Neural progenitor cell (in vitro differentiated cells): ENCODE results near the gene UCHL1. TPM values are rescaled to one million over a fixed set of nuclear protein-coding genes. Genes with fewer than 3 reads are reported as not detected.

Source experiments
- DNase-seq: peaks from one replicate; pipeline ENCODE4 v3.0.0-alpha.2; 2016; ENCODE audit warnings: low spot score
- H2AFZ ChIP-seq: fragments of 200-600 bp; sonication (generic); replicated peaks from 2 replicates; pipeline ENCODE4 v1.6.1; 2016; ENCODE audit warnings: antibody characterized with exemption
- H3F3A ChIP-seq: fragments of 200-600 bp; sonication (generic); 2 replicates; pipeline ENCODE4 v1.6.1; 2016; ENCODE audit warnings: antibody characterized with exemption, low read depth
- H3K27ac ChIP-seq: fragments of 200-600 bp; sonication (generic); 2 replicates; pipeline ENCODE4 v1.5.1; 2016; ENCODE audit warnings: mild to moderate bottlenecking
- H3K27me3 ChIP-seq: fragments of 200-600 bp; sonication (generic); 2 replicates; pipeline ENCODE4 v1.6.1; 2016; ENCODE audit warnings: mild to moderate bottlenecking, moderate library complexity
- H3K36me3 ChIP-seq: fragments of 200-600 bp; sonication (generic); 2 replicates; pipeline ENCODE4 v1.5.1; 2016
- H3K4me1 ChIP-seq: fragments of 200-600 bp; sonication (generic); 2 replicates; pipeline ENCODE4 v1.6.1; 2016; ENCODE audit warnings: mixed run types
- H3K4me2 ChIP-seq: fragments of 200-600 bp; sonication (generic); 2 replicates; pipeline ENCODE4 v1.6.1; 2016
- H3K4me3 ChIP-seq: fragments of 200-600 bp; sonication (generic); 2 replicates; pipeline ENCODE4 v1.5.1; 2016
- H3K79me2 ChIP-seq: fragments of 200-600 bp; sonication (generic); 2 replicates; pipeline ENCODE4 v1.6.1; 2016; ENCODE audit warnings: low read depth
- H3K9ac ChIP-seq: fragments of 200-600 bp; sonication (generic); 2 replicates; pipeline ENCODE4 v1.6.1; 2016
- H3K9me3 ChIP-seq: fragments of 200-600 bp; sonication (generic); 2 replicates; pipeline ENCODE4 v1.5.1; 2016; ENCODE audit warnings: low read depth
- H4K20me1 ChIP-seq: fragments of 200-600 bp; sonication (generic); 2 replicates; pipeline ENCODE4 v1.6.1; 2016; ENCODE audit warnings: low read depth
- H3K27ac Mint-ChIP-seq: 3 replicates; pipeline ENCODE4 v1.8.0; 2021; ENCODE audit warnings: mixed read lengths
- H3K27me3 Mint-ChIP-seq: 2 replicates; pipeline ENCODE4 v1.8.0; 2022; ENCODE audit warnings: low read depth, mild to moderate bottlenecking, inconsistent platforms, moderate library complexity, mixed read lengths; ENCODE audit not compliant: insufficient read depth
- H3K36me3 Mint-ChIP-seq: 3 replicates; pipeline ENCODE4 v1.8.0; 2021; ENCODE audit warnings: mixed read lengths
- H3K4me1 Mint-ChIP-seq: 3 replicates; pipeline ENCODE4 v1.8.0; 2021; ENCODE audit warnings: mixed read lengths
- H3K4me3 Mint-ChIP-seq: 3 replicates; pipeline ENCODE4 v1.8.0; 2021; ENCODE audit warnings: mild to moderate bottlenecking, moderate library complexity, mixed read lengths
- H3K9me3 Mint-ChIP-seq: 3 replicates; pipeline ENCODE4 v1.8.0; 2020; ENCODE audit warnings: mixed read lengths
- EZH2 ChIP-seq: fragments of 200-600 bp; sonication (generic); IDR thresholded peaks from 2 replicates; pipeline ENCODE4 v1.6.1; 2017; ENCODE audit warnings: antibody characterized with exemption, mild to moderate bottlenecking, moderate library complexity
- EZH2phosphoT487 ChIP-seq: fragments of 200-600 bp; sonication (generic); IDR thresholded peaks from 2 replicates; pipeline ENCODE4 v1.6.1; 2017; ENCODE audit warnings: antibody characterized with exemption
- small RNA-seq: library from RNA; depleted of rRNA; stranded (forward); fragments of <200 nt; gene quantifications from one replicate; pipeline ENCODE3, GENCODE V24; 2015
- total RNA-seq: library from RNA; depleted of rRNA; stranded (reverse); fragments of >200 nt; gene quantifications from 2 replicates; pipeline ENCODE4 v1.2.3, GENCODE V29; 2015; ENCODE audit warnings: low replicate concordance
- TF ChIP-seq, protein P1 (sequence below): fragments of 200-600 bp; sonication (generic); IDR thresholded peaks from 2 replicates; pipeline ENCODE4 v1.5.1; 2017; ENCODE audit warnings: antibody characterized with exemption, mild to moderate bottlenecking

Gene UCHL1
- total RNA-seq, 1 donor from 2014 or later = 535 TPM

DNA sequence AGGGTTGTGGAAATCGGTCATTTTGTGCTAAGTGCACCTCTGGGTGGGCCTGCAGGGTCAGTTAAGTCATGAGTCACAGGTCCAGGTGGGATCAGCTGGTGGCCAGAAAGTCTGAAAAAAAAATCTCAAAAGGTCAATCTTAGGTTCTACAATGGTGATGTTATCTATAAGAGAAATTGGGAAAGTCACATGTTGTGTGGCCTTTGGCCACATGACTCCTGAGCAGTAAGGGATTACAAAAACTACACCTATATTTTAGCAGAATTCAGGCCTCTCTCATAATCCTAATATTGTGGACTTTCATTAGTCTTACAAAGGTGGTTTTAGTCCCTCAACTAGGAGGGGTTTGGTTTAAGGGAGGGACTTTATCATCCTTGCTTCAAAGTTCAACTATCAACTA lies 59.1 kb downstream of the UCHL1 start:
- Histone ChIP-seq H3K9me3 (no peaks in the 10 kb centered on the region), H3K27ac (no peak overlapping the region), H2AFZ (no peak overlapping the region), H3K79me2 (no peaks in the 10 kb centered on the region), H4K20me1 (no peaks in the 10 kb centered on the region), H3K27me3 (no peaks in the 10 kb centered on the region), H3K4me1 (no peaks in the 10 kb centered on the region), H3F3A (no peaks in the 10 kb centered on the region), H3K4me2 (no peak overlapping the region), H3K36me3 (no peaks in the 10 kb centered on the region), H3K4me3 (no peak overlapping the region), H3K9ac (no peak overlapping the region)
- H3K27ac Mint-ChIP-seq = no peak overlapping the region
- no peak for TF ChIP-seq EZH2
- TF ChIP-seq EZH2phosphoT487 = no peak
- TF ChIP-seq, protein P1, sequence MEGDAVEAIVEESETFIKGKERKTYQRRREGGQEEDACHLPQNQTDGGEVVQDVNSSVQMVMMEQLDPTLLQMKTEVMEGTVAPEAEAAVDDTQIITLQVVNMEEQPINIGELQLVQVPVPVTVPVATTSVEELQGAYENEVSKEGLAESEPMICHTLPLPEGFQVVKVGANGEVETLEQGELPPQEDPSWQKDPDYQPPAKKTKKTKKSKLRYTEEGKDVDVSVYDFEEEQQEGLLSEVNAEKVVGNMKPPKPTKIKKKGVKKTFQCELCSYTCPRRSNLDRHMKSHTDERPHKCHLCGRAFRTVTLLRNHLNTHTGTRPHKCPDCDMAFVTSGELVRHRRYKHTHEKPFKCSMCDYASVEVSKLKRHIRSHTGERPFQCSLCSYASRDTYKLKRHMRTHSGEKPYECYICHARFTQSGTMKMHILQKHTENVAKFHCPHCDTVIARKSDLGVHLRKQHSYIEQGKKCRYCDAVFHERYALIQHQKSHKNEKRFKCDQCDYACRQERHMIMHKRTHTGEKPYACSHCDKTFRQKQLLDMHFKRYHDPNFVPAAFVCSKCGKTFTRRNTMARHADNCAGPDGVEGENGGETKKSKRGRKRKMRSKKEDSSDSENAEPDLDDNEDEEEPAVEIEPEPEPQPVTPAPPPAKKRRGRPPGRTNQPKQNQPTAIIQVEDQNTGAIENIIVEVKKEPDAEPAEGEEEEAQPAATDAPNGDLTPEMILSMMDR = no peak
- H3K9me3 Mint-ChIP-seq = peaks cover 18% of the 10 kb centered on the region
- H3K36me3 Mint-ChIP-seq = peaks cover 2% of the 10 kb centered on the region
- H3K27me3 Mint-ChIP-seq = no peaks in the 10 kb centered on the region
- no peak for DNase-seq
- no peak overlapping the region for H3K4me3 Mint-ChIP-seq
- H3K4me1 Mint-ChIP-seq = no peaks in the 10 kb centered on the region

Small RNAs within 50 kb of the gene (small RNA-seq; reads per million reads assigned to genes)
- gene RF00019 = not detected

Other genes with a start within 250 kb of the UCHL1 start
- gene APBB2, start 42.4 kb upstream of the UCHL1 start, total RNA-seq = 44.3 and 83.2 TPM in 2 replicates